ENCODE results near the gene CHRD.

Gene CHRD

DNA sequence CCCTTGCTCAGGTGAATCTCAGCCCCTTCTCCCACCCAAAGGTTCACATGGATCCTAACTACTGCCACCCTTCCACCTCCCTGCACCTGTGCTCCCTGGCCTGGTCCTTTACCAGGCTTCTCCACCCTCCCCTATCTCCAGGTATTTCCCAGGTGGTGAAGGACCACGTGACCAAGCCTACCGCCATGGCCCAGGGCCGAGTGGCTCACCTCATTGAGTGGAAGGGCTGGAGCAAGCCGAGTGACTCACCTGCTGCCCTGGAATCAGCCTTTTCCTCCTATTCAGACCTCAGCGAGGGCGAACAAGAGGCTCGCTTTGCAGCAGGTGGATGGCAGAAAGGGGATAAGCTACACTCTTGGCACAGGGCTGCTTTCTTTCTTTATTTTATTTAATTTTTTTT lies 37.9 kb upstream of the CHRD start:
- Mint-ChIP-seq H3K4me3 (no peak overlapping the region), H3K36me3 (peaks cover 26% of the 10 kb centered on the region), H3K27ac (no peak overlapping the region), H3K27me3 (peaks cover 14% of the 10 kb centered on the region), H3K4me1 (peaks cover 23% of the 10 kb centered on the region), H3K9me3 (no peaks in the 10 kb centered on the region)
- ATAC-seq: no peak

DNA sequence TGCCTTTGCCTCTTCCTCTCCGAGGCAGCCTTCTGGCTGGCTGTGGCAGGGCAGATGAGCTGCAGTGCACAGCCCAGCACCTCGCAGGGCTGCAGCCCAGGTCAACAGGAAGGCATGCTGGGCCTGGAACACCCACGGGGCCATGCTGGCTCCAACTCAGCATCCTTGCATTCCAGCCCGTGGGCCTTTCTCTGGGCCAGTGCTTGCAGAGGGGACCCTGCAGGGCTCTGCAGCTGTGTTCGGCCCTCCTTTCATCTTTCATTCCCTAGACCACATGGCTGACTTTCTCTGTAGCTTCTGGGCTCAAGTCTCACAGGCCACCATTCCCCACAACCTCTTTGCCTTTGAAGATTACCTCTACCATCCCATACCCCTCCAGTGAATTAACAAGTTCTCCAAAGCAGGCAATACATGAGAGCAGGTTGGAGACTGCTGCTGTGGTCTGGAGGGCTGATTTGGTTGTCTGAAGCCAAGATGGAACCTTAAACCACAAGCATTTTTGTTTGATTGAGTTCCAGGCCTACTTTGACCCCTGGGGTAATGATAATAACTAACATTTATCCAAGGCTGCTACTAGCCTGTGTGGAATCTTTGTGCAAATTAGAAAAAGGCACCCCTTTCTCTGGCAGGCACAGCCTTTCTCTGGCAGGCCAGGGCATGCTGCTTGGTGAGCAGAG lies 36.5 kb upstream of the CHRD start:
- Mint-ChIP-seq H3K4me1 (peaks cover 9% of the 10 kb centered on the region), H3K9me3 (no peaks in the 10 kb centered on the region), H3K27me3 (peaks cover 1% of the 10 kb centered on the region), H3K27ac (no peak overlapping the region), H3K36me3 (peaks cover 26% of the 10 kb centered on the region), H3K4me3 (no peak overlapping the region)
- no peak for ATAC-seq

DNA sequence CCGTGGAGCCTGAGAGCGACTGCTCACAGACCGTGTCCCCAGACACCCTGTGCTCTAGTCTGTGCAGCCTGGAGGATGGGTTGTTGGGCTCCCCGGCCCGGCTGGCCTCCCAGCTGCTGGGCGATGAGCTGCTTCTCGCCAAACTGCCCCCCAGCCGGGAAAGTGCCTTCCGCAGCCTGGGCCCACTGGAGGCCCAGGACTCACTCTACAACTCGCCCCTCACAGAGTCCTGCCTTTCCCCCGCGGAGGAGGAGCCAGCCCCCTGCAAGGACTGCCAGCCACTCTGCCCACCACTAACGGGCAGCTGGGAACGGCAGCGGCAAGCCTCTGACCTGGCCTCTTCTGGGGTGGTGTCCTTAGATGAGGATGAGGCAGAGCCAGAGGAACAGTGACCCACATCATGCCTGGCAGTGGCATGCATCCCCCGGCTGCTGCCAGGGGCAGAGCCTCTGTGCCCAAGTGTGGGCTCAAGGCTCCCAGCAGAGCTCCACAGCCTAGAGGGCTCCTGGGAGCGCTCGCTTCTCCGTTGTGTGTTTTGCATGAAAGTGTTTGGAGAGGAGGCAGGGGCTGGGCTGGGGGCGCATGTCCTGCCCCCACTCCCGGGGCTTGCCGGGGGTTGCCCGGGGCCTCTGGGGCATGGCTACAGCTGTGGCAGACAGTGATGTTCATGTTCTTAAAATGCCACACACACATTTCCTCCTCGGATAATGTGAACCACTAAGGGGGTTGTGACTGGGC lies 35.1 kb upstream of the CHRD start:
- no peaks in the 10 kb centered on the region for H3K4me1 Mint-ChIP-seq
- no peak overlapping the region for H3K4me3 Mint-ChIP-seq
- no peak overlapping the region for H3K27ac Mint-ChIP-seq
- no peak for ATAC-seq
- H3K36me3 Mint-ChIP-seq: peaks cover 20% of the 10 kb centered on the region
- no peaks in the 10 kb centered on the region for H3K9me3 Mint-ChIP-seq
- no peaks in the 10 kb centered on the region for H3K27me3 Mint-ChIP-seq

DNA sequence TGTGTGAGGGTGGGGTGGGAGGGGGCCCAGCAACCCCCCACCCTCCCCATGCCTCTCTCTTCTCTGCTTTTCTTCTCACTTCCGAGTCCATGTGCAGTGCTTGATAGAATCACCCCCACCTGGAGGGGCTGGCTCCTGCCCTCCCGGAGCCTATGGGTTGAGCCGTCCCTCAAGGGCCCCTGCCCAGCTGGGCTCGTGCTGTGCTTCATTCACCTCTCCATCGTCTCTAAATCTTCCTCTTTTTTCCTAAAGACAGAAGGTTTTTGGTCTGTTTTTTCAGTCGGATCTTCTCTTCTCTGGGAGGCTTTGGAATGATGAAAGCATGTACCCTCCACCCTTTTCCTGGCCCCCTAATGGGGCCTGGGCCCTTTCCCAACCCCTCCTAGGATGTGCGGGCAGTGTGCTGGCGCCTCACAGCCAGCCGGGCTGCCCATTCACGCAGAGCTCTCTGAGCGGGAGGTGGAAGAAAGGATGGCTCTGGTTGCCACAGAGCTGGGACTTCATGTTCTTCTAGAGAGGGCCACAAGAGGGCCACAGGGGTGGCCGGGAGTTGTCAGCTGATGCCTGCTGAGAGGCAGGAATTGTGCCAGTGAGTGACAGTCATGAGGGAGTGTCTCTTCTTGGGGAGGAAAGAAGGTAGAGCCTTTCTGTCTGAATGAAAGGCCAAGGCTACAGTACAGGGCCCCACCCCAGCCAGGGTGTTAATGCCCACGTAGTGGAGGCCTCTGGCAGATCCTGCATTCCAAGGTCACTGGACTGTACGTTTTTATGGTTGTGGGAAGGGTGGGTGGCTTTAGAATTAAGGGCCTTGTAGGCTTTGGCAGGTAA lies 34.3 kb upstream of the CHRD start:
- no peak overlapping the region for H3K27ac Mint-ChIP-seq
- peak; percentile 55 for ATAC-seq
- no peak overlapping the region for H3K4me3 Mint-ChIP-seq
- H3K27me3 Mint-ChIP-seq: no peaks in the 10 kb centered on the region
- H3K9me3 Mint-ChIP-seq: no peaks in the 10 kb centered on the region
- H3K4me1 Mint-ChIP-seq: no peaks in the 10 kb centered on the region
- H3K36me3 Mint-ChIP-seq: peaks cover 20% of the 10 kb centered on the region

DNA sequence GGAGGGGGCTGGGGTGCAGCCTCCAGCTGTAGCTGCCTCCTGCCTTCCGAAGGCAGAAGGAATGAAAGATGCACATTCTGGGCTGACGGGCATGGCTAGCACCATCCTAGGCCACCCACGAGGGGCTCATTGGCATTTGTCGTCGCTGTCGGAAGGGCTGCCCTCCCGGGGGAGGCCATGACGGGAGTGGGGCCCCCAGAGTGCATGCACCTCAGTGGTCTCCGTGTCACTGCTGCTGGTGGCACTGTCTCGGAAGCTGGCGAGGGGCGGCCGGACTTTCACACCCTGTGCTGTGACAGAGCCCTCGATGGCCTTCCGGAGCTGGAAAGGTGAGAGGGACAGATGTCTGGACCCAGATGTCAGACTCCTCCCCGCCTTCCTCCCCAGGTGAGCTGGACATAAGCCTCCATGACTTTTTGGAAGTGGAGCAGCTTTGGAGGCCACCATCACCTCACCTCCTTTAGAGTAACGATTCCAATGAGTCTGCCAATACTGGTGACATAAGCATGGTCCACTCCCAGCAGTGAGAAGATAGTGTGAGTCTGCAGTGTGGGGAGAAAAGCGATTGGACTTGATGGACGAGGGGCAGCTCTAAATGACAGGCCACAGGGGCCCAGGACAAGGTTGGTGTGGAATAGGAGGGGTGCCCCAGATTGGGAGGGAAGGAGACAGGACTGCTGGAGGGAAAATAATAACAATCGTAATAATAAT lies 33.2 kb upstream of the CHRD start:
- Mint-ChIP-seq H3K27me3 (no peaks in the 10 kb centered on the region), H3K4me3 (no peak overlapping the region), H3K4me1 (no peaks in the 10 kb centered on the region), H3K36me3 (peaks cover 17% of the 10 kb centered on the region), H3K27ac (no peak overlapping the region), H3K9me3 (no peaks in the 10 kb centered on the region)
- no peak for ATAC-seq

DNA sequence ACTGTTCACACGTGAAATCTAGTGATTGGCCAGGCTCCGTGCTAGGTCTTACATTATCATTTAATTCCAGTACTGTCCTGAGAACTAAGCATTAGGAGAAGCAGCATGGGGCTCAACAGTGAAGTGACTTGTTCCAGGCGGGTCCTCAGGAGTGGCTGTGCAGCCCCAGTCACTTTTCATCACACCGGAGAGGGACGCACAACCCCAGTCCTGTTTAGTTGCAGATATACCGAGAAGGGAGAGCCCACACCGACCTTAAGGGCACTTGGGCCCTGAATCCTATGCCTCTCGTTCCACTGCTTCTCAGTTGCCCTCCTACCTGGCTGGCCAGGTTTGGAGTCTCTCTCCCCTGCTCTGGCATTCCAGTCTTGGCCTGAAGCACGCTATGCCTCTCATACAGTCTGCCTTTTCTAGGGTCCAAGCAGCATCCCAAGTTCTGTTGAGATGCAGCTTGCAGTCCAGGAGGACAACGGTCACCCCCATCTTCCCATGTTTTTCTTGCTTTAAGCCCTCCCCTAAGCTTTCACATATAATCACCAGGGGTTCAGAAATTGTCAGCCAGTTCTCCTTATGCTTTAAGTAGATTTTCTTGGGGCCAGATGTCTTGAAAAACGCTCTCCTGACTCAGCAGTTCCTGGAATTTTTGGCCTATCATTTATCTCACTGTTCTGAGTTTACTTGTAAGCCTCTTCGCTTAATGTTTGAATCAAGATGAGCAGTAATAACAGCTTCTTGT lies 32.4 kb upstream of the CHRD start:
- ATAC-seq: no peak
- Mint-ChIP-seq H3K4me1 (no peaks in the 10 kb centered on the region), H3K27ac (no peak overlapping the region), H3K9me3 (no peaks in the 10 kb centered on the region), H3K36me3 (peaks cover 24% of the 10 kb centered on the region), H3K4me3 (no peak overlapping the region), H3K27me3 (no peaks in the 10 kb centered on the region)

DNA sequence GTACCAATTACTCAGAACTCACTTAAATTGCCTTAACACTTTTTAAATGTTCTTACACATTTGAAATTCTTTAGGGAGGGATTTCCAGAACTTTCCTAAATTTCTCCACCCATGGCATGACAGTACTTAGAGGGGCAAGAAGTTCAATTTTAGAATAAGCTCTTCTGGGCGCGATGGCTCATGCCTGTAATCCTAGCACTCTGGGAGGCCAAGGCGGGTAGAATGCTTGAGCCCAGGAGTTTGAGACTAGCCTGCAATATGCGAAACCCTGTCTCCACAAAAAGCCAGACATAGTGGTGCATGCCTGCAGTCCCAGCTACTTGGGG lies 31.8 kb upstream of the CHRD start:
- no peaks in the 10 kb centered on the region for H3K4me1 Mint-ChIP-seq

DNA sequence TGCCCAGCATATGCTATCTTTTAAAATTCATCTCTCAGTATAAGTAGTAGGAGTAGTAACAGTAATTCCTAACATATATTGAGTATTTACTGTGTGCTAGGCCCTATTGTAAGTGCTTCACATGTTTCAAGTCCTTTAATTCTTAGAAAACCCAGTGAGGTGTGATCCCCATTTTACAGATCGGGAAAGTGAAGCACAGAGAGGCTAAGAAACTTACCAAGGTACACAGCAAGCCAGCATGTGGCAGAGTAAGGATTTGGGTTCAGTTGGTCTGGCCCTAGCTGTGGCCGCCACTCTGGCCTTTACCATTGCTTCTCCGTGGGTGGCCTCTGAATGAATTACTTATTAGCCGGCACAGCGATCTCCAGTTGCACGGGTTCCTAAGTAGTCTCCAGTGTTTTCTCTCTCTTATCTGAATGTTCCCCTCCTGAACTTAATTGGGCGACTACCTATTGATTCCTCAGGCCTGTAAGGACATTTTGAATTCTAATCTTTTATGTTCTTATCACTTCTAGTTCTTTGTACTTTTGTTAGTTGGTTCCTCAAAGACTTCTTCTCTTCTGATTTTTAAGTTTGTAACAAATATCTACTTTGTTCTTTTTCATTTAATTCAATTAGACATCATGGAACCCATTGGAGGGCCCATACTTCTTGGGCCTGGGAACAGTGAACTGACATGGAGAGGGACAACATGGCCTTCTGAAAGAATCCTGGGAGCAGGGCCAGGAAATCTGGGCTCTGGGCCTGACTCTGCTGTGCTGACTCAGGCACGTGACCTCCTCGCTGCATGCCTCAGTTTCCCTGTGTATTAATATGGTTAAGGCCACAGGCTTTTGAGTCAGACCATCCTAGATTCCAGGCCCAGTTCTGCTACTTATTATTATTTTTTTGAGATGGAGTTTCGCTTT lies 30.0 kb upstream of the CHRD start:
- Mint-ChIP-seq H3K9me3 (no peaks in the 10 kb centered on the region), H3K36me3 (peaks cover 18% of the 10 kb centered on the region), H3K27ac (no peak overlapping the region)

More for the DNA sequence above, 31.8 kb upstream of the CHRD start:
- peaks cover 21% of the 10 kb centered on the region for H3K36me3 Mint-ChIP-seq
- no peaks in the 10 kb centered on the region for H3K27me3 Mint-ChIP-seq
- ATAC-seq: no peak
- no peak overlapping the region for H3K27ac Mint-ChIP-seq
- no peaks in the 10 kb centered on the region for H3K9me3 Mint-ChIP-seq
- H3K4me3 Mint-ChIP-seq: no peak overlapping the region

DNA sequence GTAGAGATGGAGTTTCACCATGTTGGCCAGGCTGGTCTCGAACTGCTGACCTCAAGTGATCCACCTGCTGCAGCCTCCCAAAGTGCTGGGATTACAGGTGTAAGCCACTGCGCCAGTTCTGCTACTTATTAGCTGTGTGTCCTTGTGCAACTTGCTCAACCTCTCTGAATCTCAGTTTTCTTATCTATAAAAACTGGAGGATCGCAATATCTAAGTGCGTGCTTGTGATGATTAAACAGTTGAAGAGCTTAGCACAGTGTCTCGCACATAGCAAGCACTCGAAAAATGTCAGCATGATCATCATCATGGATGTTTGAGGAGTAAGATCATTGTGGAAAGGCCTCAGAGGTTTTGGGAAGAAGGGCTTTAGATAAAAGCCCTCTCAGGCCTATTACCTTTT lies 29.2 kb upstream of the CHRD start:
- no peak overlapping the region for H3K4me3 Mint-ChIP-seq
- H3K36me3 Mint-ChIP-seq: peaks cover 17% of the 10 kb centered on the region
- no peak overlapping the region for H3K27ac Mint-ChIP-seq
- no peaks in the 10 kb centered on the region for H3K9me3 Mint-ChIP-seq
- no peaks in the 10 kb centered on the region for H3K27me3 Mint-ChIP-seq
- H3K4me1 Mint-ChIP-seq: no peaks in the 10 kb centered on the region
- ATAC-seq: no peak

More for the DNA sequence above, 30.0 kb upstream of the CHRD start:
- H3K4me1 Mint-ChIP-seq: no peaks in the 10 kb centered on the region
- no peak for ATAC-seq
- no peaks in the 10 kb centered on the region for H3K27me3 Mint-ChIP-seq
- H3K4me3 Mint-ChIP-seq: no peak overlapping the region

DNA sequence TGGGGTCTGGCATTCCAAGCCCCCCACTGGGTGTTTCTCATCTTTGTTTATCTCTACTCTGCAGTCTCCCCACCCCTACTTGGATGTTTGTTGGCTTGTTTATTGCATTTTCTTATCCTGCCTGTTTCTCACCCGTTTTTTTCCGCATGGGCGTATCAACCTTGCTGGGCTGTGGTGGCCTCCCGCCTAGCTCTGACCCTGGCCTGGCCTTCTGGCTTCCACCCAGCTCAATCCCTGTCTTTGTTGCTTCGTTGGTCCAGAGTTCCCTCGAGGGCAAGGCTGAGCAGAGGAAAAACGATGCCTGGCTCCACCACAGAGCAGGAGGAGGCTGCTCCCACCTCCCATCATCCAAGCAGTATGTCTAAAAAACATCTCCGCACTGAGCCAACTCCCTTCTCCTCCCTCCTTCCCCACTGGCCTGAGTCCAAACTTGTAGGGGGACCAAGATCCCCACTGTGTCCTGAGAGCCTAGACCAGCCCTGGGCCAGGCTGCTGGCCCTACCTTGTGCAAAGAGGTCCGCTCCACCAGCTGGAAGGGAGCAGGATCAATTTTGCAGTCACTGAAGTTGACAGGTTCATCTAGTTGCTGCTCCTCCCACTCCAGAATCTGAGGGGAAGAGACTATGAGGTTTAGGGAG lies 28.2 kb upstream of the CHRD start:
- no peaks in the 10 kb centered on the region for H3K4me1 Mint-ChIP-seq
- peaks cover 16% of the 10 kb centered on the region for H3K36me3 Mint-ChIP-seq
- H3K4me3 Mint-ChIP-seq: no peak overlapping the region
- no peaks in the 10 kb centered on the region for H3K9me3 Mint-ChIP-seq
- no peaks in the 10 kb centered on the region for H3K27me3 Mint-ChIP-seq
- H3K27ac Mint-ChIP-seq: no peak overlapping the region
- no peak for ATAC-seq

DNA sequence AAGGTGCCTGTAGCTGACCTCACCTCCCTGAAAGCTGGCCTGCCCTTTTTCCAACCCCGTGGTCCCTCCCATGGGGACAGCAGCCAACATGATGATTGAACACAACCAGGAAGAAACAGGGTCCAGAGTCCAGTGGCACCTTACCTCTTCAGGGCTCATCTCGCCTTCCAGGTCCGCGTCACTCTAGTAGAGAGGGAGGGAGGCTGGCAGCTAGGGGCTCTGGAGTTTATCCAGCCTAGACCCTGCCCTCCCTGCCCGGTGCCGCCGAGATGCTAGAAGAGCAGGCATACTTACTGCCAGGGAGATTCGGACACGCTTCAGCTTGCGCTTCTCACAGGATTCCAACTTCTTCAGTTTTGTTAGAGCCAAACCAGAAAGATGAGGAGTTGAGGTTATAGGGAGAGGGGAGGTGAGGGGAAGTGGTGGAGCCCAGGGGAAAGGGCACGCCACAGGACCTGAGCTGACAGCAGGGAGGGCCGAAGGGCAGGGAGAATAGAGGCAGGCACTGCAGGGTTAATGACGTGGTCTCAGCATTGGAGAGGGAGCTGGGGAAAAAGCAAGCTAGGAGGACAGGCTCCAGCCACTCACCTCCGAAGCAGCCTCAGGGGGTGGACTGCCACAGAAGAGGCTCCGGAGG lies 27.6 kb upstream of the CHRD start:
- no peak for ATAC-seq
- Mint-ChIP-seq H3K27me3 (no peaks in the 10 kb centered on the region), H3K4me3 (no peak overlapping the region), H3K36me3 (peaks cover 16% of the 10 kb centered on the region), H3K9me3 (no peaks in the 10 kb centered on the region), H3K4me1 (no peaks in the 10 kb centered on the region), H3K27ac (no peak overlapping the region)

DNA sequence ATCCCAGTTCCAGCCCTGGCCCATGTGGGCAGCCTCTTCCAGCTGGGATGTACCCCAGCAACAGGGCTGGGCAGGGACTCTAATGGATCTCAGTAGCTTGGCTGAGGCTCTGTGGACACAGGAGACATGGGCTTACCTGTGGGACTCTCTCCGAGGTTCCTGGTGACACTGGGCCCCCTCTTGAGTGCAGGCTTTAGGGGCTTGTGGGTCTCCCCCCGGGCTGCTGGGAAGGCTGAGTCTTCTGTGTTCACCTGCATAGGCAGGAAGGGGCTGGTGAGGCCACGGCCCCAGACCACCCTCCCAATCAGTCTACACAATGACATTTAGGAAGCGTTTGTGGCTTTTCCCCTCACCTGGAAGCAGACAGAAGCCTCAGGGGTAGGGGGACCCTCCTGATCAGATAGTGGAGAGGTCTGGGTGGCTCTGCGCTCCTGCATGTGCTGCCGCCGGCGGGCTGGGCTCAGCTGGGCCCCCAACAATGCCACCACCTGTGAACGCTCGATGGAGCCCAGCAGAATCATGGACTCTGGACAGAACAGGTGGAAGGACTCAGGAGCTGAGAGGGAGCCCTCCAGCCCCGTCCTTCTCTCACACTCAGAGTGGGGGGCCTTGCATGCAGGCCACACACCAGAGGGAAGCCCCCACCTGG lies 26.8 kb upstream of the CHRD start:
- Mint-ChIP-seq H3K36me3 (peaks cover 16% of the 10 kb centered on the region), H3K27ac (no peak overlapping the region), H3K27me3 (no peaks in the 10 kb centered on the region), H3K4me1 (no peaks in the 10 kb centered on the region), H3K9me3 (no peaks in the 10 kb centered on the region), H3K4me3 (no peak overlapping the region)
- ATAC-seq: no peak

DNA sequence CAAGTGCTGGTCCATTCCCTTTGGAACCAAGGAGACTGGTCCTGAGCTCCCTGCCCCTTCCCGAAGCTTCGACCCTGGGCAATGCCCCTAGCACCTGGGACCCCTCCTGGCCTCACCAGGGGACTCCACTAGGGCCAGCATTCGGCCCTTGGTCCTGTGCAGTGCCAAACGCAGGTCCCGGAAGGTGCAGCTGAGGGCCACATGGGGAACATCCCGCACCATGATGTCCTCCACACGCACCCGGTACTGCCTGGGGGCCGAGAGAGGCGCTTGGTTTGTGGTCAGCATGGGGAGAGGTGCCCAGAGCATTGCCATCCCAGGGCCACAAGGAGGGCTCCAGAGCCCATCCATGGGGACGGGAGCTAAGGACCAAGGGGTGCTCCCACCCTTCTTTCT lies 26.3 kb upstream of the CHRD start:
- H3K4me3 Mint-ChIP-seq: no peak overlapping the region
- no peak for ATAC-seq
- H3K27me3 Mint-ChIP-seq: no peaks in the 10 kb centered on the region
- no peaks in the 10 kb centered on the region for H3K4me1 Mint-ChIP-seq
- no peaks in the 10 kb centered on the region for H3K9me3 Mint-ChIP-seq
- no peak overlapping the region for H3K27ac Mint-ChIP-seq
- H3K36me3 Mint-ChIP-seq: peaks cover 16% of the 10 kb centered on the region
